Hippocampal formation (tissue), 2 donors: ENCODE measurements around the gene CFAP92.
"Not testable (repeated sequence)": the region's sequence is repeated elsewhere in the genome, so short reads cannot be mapped to it uniquely, and the experiment has no call there.

Experiments
- DNase-seq, 2 donors: peaks; one replicate each; lab custom pipeline; 2025; lab: John Stamatoyannopoulos, UW

The CFAP92 gene

DNA sequence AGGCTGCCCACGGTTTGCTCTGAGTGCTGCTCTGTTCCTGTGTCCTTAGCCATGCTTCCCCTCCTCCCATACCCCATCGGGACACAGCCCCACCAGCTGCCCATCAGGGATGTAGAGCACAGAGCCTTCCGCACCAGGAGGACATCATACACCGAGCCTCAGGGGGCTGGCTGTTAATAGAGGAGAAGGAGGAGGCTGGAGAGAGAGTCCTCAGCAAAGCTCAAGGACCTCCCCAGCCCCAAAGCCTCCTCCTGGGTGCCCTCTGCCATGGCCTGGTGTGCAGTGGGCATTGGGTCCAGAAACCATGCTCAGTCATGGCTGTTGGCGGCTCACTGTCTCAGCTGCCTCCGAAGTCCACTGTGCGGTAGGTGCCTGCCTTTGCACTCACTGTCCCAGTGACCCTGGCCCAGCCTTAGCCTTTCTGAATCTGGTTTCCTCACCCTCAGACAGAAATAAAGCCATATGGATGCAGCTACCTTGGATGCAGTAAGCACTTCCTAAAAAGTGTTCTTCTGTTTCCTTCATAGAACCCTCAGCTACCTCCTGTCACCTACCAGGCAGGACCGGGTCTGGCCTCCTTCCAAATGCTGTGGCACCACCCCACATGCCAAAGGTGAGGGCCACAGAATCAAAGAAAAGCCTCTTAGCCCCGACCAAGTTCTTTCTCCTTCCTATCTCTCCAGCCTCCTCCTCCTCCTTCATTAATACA is 60.5 kb downstream of the CFAP92 start:
- no peak for DNase-seq

DNA sequence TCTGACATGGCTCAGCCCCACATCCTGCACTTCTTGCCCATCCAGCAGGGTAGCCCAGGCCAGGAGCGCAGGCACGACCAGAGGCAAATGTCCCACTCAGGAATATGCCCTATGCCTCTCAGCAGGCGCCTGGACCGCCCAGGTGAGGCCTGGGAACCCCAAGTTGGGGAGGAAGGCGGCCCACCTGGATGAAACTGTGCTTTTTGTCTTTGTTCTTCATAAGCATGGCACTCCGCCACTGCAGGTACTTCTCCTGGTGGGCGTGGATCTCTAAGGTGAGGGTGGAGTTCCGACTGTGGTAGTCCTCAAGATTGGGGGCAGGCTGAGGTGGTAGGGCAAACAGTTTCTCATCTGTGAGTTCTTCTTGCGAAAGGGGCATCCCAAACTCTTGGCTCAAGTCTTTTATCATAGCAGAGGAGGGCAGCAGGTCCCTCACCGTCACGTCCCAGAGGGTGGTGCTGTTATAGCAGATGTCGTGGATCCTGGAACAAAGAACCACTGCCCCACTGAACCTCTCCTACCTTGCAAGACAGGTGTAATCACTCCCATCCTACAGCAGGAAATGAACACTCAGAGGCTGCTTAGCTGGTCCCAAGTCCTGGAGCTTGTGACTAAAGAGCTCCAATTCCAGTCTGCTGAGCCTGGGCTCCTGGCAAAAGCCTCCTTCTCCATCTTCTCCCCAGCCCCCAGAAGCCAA is 61.2 kb downstream of the CFAP92 start:
- no peak for DNase-seq

DNA sequence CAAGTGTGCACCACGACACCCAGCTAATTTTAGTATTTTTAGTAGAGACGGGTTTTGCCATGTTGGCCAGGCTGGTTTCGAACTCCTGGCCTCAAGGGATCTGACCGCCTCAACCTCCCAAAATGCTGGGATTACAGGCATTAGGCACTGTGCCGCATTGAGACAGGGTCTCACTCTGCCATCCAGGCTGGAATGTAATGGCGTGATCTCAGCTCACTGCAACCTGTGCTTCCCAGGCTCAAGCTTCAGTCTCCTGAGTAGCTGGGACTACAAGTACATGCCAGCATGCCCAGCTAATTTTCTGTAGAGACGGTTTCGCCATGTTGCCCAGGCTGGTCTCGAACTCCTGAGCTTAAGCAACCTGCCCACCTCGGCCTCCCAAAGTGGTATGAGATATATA is 62.8 kb downstream of the CFAP92 start:
- DNase-seq: no peak

DNA sequence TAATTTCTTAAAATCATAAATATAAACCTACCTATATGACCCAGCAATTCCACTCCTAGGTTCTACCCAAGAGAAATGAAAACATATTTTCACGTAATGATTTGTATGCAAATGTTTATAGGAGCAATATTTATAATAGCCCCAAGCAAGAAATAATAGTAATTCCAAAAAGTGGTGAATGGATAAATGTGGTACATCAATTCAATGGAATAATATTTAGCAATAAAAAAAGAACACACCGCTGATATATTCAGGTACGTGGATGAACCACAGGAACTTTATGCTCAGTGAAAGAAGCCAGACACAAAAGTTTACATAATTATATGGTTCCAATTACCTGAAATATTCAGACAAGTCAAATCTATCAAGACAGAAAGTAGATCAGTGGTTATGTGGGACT is 64.5 kb downstream of the CFAP92 start:
- DNase-seq: no peak

DNA sequence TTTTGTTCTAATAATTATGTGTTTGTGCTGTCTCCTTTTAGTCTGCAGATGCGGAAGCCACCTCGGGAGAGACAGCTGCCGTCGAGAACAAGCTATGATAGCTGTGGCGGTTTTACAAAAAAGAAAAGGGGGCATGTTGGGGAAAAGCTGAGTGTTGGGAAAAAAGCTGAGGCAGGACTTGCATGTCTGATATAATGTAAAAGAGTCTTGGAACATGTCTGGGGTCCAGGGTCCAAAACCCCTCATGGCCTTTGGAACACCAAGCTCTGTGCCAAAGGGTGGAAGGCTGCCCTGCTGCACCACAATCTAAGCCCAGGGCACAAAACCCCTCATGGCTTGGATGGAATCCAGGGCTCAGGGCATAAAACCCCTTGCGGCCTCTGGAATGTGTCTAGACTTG is 69.9 kb downstream of the CFAP92 start:
- DNase-seq: not testable (repeated sequence)

DNA sequence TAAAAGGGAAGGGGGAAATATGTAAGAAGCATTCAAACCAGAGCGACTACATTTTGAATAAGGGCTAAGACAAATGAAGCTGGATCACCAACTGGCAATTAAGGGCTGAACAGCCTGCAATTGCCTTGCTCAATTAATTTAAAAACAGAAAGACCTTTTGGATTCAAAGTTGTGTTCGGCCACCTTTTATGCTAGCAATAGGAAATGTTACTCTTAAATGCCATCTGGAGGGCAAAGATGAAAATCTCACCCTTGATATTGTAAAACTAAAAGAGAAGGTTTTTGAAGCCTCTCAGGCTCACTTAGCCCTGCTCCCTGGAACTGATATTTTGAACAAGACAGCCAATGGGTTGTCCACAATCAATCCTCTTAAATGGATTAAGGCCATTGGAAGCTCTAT is 70.3 kb downstream of the CFAP92 start:
- no peak for DNase-seq

DNA sequence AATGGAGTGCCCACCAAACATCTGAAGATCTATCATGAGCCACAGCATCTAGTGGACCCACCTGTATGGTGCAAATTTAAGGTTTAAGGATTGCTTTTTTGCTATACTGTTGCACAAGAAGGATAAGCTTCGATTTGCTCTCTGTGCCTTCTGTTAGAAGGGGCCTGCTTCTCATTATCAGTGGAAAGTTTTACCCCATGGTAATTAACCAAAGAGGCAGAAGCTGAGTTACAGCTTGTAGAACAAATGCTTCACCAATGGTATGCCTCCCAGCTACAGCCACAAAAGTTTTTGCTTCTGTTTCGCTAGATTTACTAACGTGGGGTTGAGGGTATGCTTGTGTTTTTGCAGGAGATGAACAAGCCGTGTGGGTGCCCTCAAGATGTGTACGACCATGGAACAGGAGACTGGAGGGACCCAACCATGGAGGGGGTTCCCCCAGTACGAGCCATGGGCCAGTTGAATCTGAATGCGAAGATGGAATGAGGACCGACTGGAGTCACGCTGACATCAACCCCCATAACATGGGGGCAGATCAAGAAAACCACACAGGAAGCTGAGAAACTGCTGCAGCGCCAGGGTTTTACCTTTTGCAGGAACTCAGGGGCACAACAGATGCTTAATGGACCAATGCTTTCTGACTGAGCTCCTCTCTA is 70.9 kb downstream of the CFAP92 start:
- DNase-seq: no peak

DNA sequence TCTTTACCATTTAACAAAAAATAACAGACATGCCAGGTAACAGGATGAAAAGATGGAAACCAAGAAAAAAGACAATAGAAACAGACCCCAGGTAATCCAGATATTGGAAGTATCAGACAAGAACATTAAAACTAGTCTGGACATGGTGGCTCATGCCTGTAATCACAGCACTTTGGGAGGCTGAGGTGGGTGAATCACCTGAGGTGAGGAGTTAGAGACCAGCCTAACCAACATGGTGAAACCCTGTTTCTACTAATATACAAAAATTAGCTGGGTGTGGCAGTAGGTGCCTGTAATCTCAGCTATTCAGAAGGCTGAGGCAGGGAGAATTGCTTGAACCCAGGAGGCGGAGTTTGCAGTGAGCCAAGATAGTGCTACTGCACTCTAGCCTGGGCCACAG is 73.9 kb downstream of the CFAP92 start:
- DNase-seq: no peak

DNA sequence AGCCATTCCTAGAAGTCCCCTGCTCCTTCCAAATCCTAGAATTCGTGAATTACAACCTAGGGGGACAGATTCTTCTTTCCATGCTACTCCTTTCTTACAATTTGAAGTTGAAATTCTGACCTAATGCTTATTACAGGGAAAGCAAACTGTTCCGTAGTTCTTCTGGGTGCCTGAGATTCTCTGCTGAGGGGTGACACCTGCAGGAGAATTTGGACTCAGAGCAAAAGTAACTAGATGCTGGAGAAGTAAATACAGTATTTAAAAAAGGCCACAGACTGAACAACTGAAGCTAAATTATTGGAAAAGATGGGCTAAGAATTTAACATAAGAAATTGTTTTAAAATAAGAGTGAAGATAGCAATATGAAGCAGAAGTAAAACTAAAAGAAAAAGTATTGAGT is 76.6 kb downstream of the CFAP92 start:
- no peak for DNase-seq

DNA sequence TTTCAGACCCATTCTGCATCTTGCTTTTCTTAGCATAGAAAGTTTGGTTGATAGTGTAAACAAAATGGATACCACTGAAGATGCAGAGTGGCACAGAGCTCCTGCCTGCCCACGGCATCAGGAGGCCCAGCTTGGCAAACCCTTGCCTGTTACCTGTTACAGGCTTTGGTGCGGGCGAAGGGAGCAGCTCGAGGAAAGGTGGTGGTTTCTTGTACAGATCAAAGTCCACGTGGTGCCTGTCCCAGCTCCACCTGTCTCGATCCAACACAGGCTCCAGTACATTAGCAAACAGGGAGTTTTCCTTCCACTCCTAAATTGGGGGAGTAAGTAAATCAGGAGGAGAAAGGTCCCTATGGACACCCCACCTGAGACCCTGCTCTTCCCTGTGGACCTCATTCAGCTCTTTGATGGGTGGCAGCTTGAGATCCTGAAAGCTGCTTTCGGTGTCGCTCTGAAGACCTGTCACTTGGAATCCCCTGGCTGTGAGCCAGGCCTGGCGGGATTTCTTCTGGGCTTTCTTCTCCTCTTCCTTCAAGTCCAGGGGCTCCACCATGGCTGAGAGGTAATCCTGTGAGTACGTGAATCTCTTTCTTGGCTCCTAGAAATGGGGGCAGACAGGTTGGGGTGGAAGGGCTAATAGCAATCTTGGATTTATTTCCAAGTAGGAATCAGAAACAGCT is 78.8 kb downstream of the CFAP92 start:
- no peak for DNase-seq

DNA sequence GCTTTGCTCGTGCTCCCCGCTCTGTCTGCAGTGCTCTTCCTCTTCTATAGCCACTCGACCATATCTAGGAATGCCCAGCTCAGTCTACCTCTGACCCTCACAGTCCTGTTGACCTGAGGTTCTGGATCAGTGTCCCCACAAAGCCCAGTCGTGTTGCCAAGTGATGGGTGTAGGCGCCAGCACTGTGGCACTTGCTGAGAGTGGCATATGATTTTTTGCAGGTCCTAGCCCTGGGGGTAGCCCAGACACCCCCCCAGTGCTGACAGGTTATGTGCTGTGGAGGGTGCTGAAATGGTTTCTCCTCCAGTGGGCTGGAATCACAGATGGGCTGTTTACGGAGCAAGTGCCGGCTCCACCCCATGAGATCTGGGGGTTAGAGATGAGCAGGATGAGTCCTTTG is 82.0 kb downstream of the CFAP92 start:
- DNase-seq: no peak

DNA sequence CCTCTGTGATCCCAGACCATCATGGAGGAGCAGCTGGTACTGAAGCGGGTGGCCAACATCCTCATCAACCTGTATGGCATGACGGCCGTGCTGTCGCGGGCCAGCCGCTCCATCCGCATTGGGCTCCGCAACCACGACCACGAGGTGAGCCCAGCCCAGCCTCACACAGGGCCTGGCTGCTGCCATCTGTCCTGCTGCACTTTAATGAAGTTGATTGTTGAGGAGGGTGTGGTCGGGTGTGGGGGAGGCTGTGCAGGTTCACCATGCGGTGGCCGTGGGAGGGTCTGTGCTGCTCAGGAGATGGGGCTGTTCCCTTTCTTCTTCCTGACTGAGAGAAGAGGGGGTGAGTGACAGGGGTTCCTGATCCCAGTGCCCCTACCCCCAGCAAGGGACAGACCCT is 83.9 kb downstream of the CFAP92 start:
- DNase-seq: no peak

DNA sequence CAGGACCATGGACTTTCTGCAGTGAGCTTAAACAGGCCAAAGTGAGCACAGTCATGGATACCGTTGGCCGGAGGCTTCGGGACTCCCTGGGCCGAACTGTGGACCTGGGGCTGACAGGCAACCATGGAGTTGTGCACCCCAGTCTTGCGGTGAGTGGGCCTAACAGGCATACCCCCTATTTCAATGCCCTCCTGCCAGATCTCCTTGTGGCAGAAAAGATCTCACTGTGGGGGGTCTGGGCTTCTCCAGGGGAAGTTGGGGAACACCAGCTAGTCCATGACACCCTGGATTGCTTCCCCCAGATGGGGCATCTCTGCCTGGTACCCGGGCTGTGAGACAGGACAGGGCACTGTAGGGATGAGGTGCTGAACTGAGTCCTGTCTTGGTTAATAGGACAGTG is 84.9 kb downstream of the CFAP92 start:
- no peak for DNase-seq

DNA sequence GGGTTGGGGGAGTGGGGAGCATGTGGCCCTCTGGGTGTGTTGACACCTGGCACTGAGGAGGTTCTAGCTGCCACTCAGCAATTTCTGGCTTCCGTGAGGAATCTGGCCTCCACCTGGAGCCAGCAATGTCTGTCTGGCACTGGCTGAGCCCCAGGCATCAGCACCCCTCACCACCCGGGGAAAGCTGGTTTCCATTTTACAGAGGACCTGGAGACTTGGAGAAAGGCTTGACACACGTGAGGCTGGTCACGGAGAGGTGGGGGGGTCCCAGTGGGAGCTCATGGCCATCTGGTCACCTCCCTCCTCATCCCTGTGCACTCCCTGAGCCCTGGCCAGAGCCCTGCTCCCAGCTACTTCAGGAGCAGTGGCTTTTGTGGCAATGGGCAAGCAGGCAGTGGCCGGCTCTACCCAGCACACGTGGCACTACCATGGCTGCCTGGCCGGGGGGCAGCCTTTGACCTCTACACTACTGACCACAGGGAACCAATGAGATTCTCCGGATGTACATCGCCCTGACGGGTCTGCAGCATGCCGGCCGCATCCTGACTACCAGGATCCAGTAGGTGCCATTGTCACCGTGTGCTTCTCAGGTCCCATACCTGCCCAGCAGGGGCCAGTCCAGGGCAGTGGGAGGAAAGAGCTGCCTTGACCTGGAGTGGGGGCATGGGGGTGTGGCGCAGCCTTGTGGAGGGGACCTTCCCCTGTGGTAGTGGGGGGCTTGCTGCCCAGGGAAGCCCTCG is 86.0 kb downstream of the CFAP92 start:
- DNase-seq: no peak

DNA sequence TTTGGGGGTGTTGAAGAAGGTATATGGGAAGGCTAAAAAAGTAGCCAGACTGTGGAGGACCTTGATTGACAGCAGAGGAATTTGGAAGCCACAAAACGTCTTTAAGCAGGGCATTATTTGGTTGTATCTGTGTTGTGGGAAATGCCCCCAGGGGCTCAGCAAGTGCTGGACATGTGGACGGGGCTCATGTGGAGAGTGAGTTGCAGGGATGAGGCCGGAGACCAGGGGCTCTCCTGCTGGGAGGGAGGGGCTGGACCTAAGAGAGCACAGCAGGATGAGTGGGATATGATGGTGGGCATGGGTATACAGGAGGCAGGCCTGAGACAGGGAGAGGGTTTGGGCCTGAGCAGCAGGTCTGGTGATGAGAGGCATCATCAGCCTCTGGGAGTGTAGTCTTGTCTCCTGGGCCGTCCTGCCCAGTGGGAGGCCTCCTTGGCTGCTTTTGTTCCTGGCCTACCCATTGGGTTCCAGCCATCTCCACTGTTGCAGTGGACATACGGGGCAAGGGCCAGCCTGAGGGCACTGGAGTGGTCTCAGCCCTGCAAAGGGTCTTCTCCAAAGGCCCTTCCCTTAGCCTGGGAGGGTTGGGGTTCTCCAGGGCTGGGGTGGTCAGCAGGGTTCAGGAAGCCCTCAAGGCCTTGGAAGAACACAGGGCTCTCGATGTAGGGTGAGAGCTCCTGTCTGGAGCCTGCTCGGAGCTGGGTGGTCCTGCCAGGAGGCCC is 86.9 kb downstream of the CFAP92 start:
- no peak for DNase-seq

DNA sequence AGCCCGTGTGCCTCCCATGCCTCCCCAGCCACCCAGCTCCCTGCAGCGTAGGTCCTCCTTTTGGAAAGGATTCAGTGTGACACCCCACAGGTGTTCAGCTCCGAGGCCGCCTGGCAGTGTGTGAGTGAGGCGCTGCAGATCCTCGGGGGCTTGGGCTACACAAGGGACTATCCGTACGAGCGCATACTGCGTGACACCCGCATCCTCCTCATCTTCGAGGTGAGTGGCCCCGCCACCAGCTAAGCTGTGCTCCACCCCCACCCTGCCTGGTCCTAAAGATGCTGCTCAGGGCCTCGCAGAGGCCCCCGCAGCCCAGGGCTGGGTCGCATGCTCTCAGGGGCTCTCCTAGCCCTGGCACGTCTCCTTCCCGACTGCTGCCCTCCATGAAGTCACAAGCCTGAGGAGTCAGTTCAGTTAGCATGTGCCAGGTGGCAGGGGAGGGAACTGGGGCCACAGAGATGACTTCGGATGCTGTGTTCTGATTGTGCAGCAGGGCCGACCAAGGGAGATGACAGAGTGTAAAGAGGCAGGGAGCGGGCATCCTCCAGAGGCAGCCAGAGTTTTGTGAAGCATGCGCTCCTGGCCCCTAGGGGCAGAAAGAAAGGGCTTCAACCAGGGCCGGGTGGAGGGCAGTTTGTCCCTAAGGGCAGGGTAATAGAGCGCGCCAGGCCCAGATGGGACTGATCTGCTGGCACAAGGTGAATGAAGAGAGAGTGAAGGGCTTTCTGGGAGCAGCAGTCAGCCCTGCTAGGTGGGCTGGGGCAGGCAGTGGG is 87.7 kb downstream of the CFAP92 start:
- no peak for DNase-seq

DNA sequence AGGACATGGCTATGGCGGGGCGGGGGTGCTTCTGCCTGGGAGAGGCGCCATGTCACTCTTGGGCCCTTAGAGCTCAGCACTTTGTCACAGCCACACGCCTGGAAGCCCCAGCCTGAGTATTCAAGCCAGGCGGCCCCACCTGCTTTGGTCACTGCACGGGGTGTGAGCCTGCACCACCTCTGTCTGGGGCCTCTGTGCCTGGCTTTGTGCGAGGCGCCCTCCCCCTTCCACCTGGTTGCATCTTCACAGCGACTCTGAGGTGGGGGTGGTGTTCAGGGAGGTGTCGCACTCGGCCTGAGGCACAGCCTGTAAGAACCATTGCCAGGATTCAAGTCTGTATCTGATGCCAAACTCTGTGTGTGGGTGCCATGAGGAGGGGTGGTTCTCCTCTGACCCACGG is 90.4 kb downstream of the CFAP92 start:
- no peak for DNase-seq

DNA sequence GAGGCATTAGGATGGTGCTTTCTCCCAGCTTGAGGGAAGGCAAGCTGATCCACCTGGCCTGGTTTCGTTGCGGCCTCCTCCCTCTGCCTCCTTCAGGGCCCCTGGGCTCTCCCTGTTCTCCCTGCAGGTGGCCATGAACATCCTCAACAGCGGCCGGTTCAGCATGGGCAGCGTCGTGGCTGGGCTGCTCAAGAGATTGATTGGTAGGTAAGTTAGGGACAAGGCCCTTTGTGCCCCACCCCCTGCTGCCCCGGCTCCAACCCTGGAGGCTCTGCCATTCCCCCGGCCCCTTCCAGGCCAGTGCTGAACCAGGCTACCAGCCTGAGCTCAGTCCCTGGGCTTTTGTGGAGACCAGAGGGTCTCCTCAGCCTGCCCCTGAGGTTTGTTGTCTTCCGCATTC is 91.5 kb downstream of the CFAP92 start:
- no peak for DNase-seq

DNA sequence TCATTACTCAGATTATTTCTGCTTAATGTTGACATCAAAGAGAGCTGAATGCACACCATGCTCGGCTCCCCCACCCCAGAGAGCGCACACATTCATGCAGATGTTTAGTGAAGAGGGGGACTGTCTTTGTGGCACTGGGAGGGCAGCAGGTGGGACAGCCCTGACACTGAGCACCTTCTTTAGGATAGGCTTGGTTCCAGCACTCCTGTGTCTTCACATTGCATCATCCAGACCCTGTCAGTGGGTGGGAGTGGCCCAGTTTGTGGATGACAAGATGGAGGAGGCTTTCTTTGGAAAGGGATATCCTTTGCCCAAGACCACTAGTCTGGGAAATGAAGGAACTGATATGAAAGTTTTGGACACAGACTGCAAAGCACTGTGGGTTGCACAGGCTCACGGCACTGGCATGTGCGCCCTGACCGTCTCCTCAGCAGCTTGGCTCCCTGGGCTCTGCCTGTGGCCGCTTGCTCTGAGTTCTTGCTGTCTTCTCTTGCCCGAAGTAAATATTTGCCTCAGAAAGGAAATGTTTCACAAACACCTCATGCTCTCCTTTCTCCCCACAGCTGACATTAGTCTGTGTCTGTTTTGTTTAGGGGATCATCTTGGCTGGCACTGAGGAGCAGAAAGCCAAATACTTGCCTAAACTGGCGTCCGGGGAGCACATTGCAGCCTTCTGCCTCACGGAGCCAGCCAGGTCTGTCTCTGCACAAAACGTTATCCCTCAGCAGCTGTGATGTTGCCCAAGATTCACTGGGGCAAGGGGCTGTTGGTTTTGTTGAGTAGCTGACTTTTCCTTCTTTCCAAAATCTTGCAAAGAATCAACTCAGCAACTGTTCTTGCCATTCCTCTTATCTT is 97.8 kb downstream of the CFAP92 start:
- no peak for DNase-seq
